Upper lobe of left lung (tissue), 6 donors: ENCODE data around the gene CNTLN. TPM values are rescaled to one million over a fixed set of nuclear protein-coding genes. Genes with fewer than 3 reads are reported as not detected.

Source experiments
- ATAC-seq, 2 donors: fragments of 200-7000 bp; cut with Tn5 transposase; one replicate each; pipeline ENCODE4 v1.9.1; 2022; ENCODE audit warnings: mild to moderate bottlenecking in 2 of 2, moderate library complexity in 2 of 2; ENCODE audit not compliant: low FRiP score in 2 of 2
- DNase-seq, 2 donors: peaks; one replicate each; pipeline ENCODE4 v3.0.0-alpha.2; 2019 to 2020
- H3K27ac ChIP-seq, 4 donors: fragments of 200-600 bp; sonication (generic); one replicate each; pipeline ENCODE4 v1.5.1; 2016 to 2019
- H3K27me3 ChIP-seq, 4 donors: fragments of 200-600 bp; sonication (generic); one replicate each; pipeline ENCODE4 v1.5.1; 2017 to 2019
- H3K36me3 ChIP-seq, 4 donors: fragments of 200-600 bp; sonication (generic); one replicate each; pipeline ENCODE4 v1.5.1; 2016 to 2019
- H3K4me1 ChIP-seq, 4 donors: fragments of 200-600 bp; sonication (generic); one replicate each; pipeline ENCODE4 v1.5.1; 2018 to 2019
- H3K4me3 ChIP-seq, 4 donors: fragments of 200-600 bp; sonication (generic); one replicate each; pipeline ENCODE4 v1.5.1; 2017 to 2019; ENCODE audit warnings: mild to moderate bottlenecking in 2 of 4, moderate library complexity in 1 of 4
- H3K9me3 ChIP-seq, 4 donors: fragments of 200-600 bp; sonication (generic); one replicate each; pipeline ENCODE4 v1.5.1; 2018 to 2019
- EP300 ChIP-seq, 4 donors: sonication (generic); formaldehyde crosslinking; IDR thresholded peaks; one replicate each; pipeline ENCODE4 v1.5.1; 2017; ENCODE audit warnings: antibody characterized with exemption in 4 of 4, control low read depth in 2 of 4
- POLR2A ChIP-seq, 4 donors: fragments of 450-650 bp; IDR thresholded peaks; one replicate each; pipeline ENCODE4 v1.5.1; 2016 to 2017; ENCODE audit warnings: antibody characterized with exemption in 4 of 4, mild to moderate bottlenecking in 2 of 4
- POLR2AphosphoS5 ChIP-seq, 2 donors: sonication (generic); formaldehyde crosslinking; IDR thresholded peaks; one replicate each; pipeline ENCODE4 v1.5.1; 2017; ENCODE audit warnings: antibody characterized with exemption in 2 of 2
- WGBS, 2 donors: methylation state at CpG; one replicate each; pipeline ENCODE4 v1.1.5; 2017 to 2018; 5-methylcytosine and 5-hydroxymethylcytosine counted together
- total RNA-seq, 6 donors: library from RNA; depleted of rRNA in 4 of 6; stranded (reverse); fragments of >200 nt in 4 of 6; gene quantifications; one replicate each; pipeline versions ENCODE4 v1.1.0 to v1.2.1, GENCODE V29; 2016 to 2021
- TF ChIP-seq, protein P1 (sequence below), 6 experiments: fragments of 450-650 bp in 4 of 6; fragments of 200-600 bp in 2 of 6; sonication (generic) in 2 of 6; IDR thresholded peaks; one replicate each; pipeline ENCODE4 v1.5.1; 2016 to 2019; ENCODE audit warnings: antibody characterized with exemption in 6 of 6
- donor health status: DM: no; HTN: no; CAD: no; lungs with moderate emphysema.
- donor health status: DM: no; HTN: yes; CAD: no; lungs with severe emphysema.

The CNTLN gene
- total RNA-seq, 6 donors from 2014 or later, result 5.5 to 58.7 (median 8.4) TPM

DNA sequence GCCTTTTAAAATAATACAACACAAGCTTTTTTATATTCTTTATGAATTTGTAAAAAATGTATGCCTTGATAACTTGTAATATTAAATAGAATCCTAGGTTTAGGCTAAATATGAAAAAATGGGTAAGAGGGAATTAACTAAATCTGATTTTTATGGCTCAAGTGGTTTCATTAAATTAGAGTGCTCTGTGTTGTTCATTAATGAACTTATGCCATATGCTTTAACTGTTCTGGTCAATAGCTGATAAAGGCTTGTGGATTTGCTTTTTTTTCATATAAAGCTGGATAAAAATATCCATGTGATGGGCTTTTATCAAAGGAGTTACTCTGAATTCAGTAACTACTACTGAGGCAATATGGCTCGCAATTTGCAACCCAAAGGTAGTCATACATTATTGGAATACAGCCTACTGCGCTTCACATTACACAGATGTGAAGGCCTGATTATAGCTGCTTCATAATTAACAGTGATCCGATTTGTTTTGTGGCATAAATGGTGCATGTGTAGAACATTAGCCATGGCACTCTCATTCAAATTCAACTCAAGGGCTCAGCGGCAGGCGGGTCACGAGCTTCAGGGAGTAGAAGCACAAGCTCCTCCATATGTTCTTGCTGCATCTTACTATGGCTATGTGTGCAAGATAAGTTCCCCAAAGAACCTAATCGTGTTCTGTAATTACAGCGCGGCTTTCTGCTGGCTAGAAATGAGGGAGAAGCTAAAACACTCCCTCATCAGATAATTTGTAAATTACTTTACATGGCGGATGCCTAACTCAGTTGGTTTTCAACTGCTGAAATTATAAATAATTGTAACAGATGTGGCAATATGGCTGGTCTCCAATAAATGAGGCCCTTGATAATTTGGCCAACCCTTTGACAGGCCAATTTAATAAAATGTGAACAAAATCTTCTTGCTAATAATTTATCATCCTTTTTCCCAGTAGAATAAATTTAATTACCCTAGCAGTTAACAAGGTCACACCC is 188.3 kb downstream of the CNTLN start:
- H3K36me3 ChIP-seq, result peaks cover 0 to 4% (median 0%) of the 10 kb centered on the region in 4 donors
- WGBS, 2 donors, result 91 to 94% methylated on average over 10 of the region's 10 CpGs
- ATAC-seq, result no peak
- H3K9me3 ChIP-seq, result no peaks in the 10 kb centered on the region
- no peaks in the 10 kb centered on the region for H3K27me3 ChIP-seq
- DNase-seq, result no peak
- no peak overlapping the region for H3K27ac ChIP-seq
- H3K4me3 ChIP-seq, result no peak overlapping the region
- no peaks in the 10 kb centered on the region for H3K4me1 ChIP-seq
- TF ChIP-seq POLR2A (IDR thresholded peaks at IDR 0.05), result no peak
- no peak for TF ChIP-seq EP300 (IDR thresholded peaks at IDR 0.05)
- TF ChIP-seq, protein P1, sequence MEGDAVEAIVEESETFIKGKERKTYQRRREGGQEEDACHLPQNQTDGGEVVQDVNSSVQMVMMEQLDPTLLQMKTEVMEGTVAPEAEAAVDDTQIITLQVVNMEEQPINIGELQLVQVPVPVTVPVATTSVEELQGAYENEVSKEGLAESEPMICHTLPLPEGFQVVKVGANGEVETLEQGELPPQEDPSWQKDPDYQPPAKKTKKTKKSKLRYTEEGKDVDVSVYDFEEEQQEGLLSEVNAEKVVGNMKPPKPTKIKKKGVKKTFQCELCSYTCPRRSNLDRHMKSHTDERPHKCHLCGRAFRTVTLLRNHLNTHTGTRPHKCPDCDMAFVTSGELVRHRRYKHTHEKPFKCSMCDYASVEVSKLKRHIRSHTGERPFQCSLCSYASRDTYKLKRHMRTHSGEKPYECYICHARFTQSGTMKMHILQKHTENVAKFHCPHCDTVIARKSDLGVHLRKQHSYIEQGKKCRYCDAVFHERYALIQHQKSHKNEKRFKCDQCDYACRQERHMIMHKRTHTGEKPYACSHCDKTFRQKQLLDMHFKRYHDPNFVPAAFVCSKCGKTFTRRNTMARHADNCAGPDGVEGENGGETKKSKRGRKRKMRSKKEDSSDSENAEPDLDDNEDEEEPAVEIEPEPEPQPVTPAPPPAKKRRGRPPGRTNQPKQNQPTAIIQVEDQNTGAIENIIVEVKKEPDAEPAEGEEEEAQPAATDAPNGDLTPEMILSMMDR (IDR thresholded peaks at IDR 0.05), result no peak
- no peak for TF ChIP-seq POLR2AphosphoS5 (IDR thresholded peaks at IDR 0.05)

DNA sequence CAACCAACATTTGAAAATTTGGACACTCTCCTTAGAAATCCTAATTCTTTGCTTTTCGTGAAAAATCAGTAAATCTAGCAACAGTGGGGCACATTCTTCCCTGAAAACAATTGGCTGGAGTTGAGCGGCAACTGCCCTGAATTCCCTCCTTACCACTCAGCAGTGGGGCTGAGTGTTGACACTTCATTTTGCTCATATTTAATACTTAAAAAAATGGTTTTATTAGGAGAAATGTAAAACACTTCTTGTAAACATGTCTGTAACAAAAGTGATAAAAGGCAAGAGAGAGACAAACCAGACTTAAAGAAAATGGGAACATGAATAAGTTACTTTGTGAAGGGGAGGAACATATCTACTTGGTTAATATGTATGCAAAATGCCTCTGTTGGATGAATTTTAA is 193.5 kb downstream of the CNTLN start:
- Histone ChIP-seq H3K4me1 (no peaks in the 10 kb centered on the region), H3K36me3 (peaks cover 0 to 8% (median 0%) of the 10 kb centered on the region in 4 donors), H3K4me3 (no peak overlapping the region), H3K9me3 (no peaks in the 10 kb centered on the region), H3K27me3 (no peaks in the 10 kb centered on the region), H3K27ac (no peak overlapping the region)
- 70 to 72% methylated on average over 2 of the region's 2 CpGs for WGBS, 2 donors
- no peak for TF ChIP-seq EP300 (IDR thresholded peaks at IDR 0.05)
- TF ChIP-seq, protein P1 (IDR thresholded peaks at IDR 0.05), result no peak
- TF ChIP-seq POLR2AphosphoS5 (IDR thresholded peaks at IDR 0.05), result no peak
- no peak for TF ChIP-seq POLR2A (IDR thresholded peaks at IDR 0.05)
- DNase-seq, result no peak
- ATAC-seq, result no peak

DNA sequence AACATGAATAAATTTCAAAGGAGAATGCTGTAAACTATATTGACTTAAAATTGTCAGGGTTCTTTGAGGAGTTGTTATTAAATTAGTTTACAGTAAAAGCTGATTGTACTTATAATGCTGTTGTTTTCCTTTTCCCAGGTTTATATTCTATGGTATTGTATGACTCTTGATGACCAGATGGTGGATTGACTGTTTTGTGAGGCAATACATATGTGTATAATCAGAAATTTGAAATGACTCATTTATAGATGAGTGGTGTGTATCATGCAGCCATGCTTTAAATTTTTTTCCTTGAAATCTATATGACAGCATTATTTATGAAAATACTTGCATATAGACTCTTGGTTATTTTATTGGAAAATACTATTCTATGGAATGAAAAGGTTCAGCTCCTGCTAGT is 195.3 kb downstream of the CNTLN start:
- no peaks in the 10 kb centered on the region for H3K9me3 ChIP-seq
- TF ChIP-seq EP300 (IDR thresholded peaks at IDR 0.05) (no peak), POLR2AphosphoS5 (IDR thresholded peaks at IDR 0.05) (no peak), POLR2A (IDR thresholded peaks at IDR 0.05) (no peak)
- TF ChIP-seq, protein P1 (IDR thresholded peaks at IDR 0.05), result no peak

DNA sequence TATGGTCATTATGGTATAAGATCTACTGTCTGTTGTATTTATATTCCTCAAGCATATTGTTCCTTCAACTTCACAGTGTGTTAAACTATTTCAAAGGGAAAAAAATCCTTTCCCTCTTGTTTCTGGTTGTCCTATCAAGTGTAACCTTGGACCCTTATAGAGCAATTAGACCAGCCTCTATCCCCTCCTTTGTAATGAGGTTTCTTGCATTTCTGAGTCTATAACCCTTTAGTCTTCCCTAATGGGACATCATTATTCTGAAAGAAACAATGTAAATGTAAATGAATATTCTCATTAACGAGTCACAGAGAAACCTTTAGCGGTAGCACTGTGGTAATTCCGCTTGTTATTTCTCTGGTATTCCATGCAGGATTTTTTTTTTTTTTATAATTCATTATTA is 197.3 kb downstream of the CNTLN start:
- ATAC-seq (no peak), DNase-seq (no peak)
- H3K36me3 ChIP-seq, result peaks cover 0 to 8% (median 0%) of the 10 kb centered on the region in 4 donors
- H3K27ac ChIP-seq, result no peak overlapping the region
- no peaks in the 10 kb centered on the region for H3K4me1 ChIP-seq
- no peaks in the 10 kb centered on the region for H3K27me3 ChIP-seq
- TF ChIP-seq POLR2A (IDR thresholded peaks at IDR 0.05), result no peak
- TF ChIP-seq POLR2AphosphoS5 (IDR thresholded peaks at IDR 0.05), result no peak
- TF ChIP-seq, protein P1 (IDR thresholded peaks at IDR 0.05), result no peak
- no peak for TF ChIP-seq EP300 (IDR thresholded peaks at IDR 0.05)
- no peaks in the 10 kb centered on the region for H3K9me3 ChIP-seq
- no peak overlapping the region for H3K4me3 ChIP-seq
- 88 to 96% methylated on average over 3 of the region's 3 CpGs for WGBS, 2 donors

More for the DNA sequence above, 195.3 kb downstream of the CNTLN start:
- Histone ChIP-seq H3K4me1 (no peaks in the 10 kb centered on the region), H3K27ac (no peak overlapping the region), H3K4me3 (no peak overlapping the region), H3K27me3 (no peaks in the 10 kb centered on the region), H3K36me3 (peaks cover 0 to 8% (median 0%) of the 10 kb centered on the region in 4 donors)
- no peak for DNase-seq
- ATAC-seq, result no peak
